Measurements from ENCODE around the gene MUSTN1.
A peak's percentile ranks its signal among the peaks of the same experiment; 100 is the strongest.

MUSTN1 gene

DNA sequence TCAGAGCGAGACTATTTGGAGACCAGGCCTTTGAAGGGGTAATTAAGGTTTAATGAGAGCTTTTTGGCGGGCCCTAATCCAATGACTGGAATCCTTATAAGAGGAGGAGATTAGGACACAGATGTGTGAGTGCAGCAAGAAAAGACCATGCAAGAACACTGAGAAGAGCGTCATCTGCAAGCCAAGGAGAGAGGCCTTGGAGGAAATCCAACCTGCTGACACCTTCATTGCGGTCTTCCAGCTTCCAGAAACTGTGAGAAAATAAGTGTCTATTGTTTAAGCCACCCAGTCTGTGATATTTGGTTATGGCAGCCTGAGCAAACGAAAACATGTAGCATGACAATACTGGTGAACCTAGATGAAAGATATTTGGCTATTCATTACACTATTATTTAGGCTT, 23.0 kb upstream of the MUSTN1 start:
- TF ChIP-seq, protein P1, sequence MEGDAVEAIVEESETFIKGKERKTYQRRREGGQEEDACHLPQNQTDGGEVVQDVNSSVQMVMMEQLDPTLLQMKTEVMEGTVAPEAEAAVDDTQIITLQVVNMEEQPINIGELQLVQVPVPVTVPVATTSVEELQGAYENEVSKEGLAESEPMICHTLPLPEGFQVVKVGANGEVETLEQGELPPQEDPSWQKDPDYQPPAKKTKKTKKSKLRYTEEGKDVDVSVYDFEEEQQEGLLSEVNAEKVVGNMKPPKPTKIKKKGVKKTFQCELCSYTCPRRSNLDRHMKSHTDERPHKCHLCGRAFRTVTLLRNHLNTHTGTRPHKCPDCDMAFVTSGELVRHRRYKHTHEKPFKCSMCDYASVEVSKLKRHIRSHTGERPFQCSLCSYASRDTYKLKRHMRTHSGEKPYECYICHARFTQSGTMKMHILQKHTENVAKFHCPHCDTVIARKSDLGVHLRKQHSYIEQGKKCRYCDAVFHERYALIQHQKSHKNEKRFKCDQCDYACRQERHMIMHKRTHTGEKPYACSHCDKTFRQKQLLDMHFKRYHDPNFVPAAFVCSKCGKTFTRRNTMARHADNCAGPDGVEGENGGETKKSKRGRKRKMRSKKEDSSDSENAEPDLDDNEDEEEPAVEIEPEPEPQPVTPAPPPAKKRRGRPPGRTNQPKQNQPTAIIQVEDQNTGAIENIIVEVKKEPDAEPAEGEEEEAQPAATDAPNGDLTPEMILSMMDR (IDR thresholded peaks at IDR 0.05; ENCODE audit: extremely low read depth, insufficient read depth, missing control alignments) = no peak
- DNase-seq (ENCODE audit: low spot score) = no peak
- in situ Hi-C loops (cut with MboI; ENCODE audit: low pct_unique_long_range_greater_than_20kb, low sequenced_read_pairs, unreplicated experiment) = no loop called here

GRCh38 chr3:52857133-52857532, 22.3 kb upstream of the MUSTN1 start:
- no peak for DNase-seq (ENCODE audit: low spot score)
- in situ Hi-C loops (cut with MboI; ENCODE audit: low pct_unique_long_range_greater_than_20kb, low sequenced_read_pairs, unreplicated experiment) = no loop called here
- TF ChIP-seq, protein P1 (IDR thresholded peaks at IDR 0.05; ENCODE audit: extremely low read depth, insufficient read depth, missing control alignments) = no peak

GRCh38 chr3:52856666-52857065, 21.8 kb upstream of the MUSTN1 start:
- in situ Hi-C loops (cut with MboI; ENCODE audit: low pct_unique_long_range_greater_than_20kb, low sequenced_read_pairs, unreplicated experiment) = no loop called here

GRCh38 chr3:52854013-52854412, 19.2 kb upstream of the MUSTN1 start:
- TF ChIP-seq, protein P1 (IDR thresholded peaks at IDR 0.05; ENCODE audit: extremely low read depth, insufficient read depth, missing control alignments) = no peak
- in situ Hi-C loops (cut with MboI; ENCODE audit: low pct_unique_long_range_greater_than_20kb, low sequenced_read_pairs, unreplicated experiment) = no loop called here
- no peak for DNase-seq (ENCODE audit: low spot score)

More at GRCh38 chr3:52856666-52857065, 21.8 kb upstream of the MUSTN1 start:
- TF ChIP-seq, protein P1 (IDR thresholded peaks at IDR 0.05; ENCODE audit: extremely low read depth, insufficient read depth, missing control alignments) = no peak
- DNase-seq (ENCODE audit: low spot score) = no peak

DNA sequence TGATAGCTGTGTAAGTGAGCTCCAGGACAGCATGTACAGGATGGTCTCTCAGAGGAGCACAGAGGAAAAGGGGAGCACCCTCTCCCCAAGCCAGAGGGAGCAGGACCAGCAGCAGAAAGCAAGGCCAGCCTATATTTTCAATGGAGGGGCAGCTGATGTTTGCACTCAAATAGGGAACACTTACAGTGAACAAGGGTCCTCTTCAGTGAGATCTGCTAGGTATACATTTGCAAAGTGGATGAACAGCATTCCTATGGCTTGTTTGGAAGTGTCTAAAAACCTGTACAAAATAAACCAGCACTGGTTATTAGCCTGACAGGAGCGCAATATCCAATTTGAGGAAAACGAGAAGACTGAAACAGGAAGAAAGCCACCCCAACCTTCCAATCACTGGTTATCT, 17.6 kb upstream of the MUSTN1 start:
- DNase-seq (ENCODE audit: low spot score) = no peak
- TF ChIP-seq, protein P1 (IDR thresholded peaks at IDR 0.05; ENCODE audit: extremely low read depth, insufficient read depth, missing control alignments) = no peak
- in situ Hi-C loops (cut with MboI; ENCODE audit: low pct_unique_long_range_greater_than_20kb, low sequenced_read_pairs, unreplicated experiment) = no loop called here

- in situ Hi-C loops (cut with MboI; ENCODE audit: low pct_unique_long_range_greater_than_20kb, low sequenced_read_pairs, unreplicated experiment) = no loop called here
- peak; percentile 68 for DNase-seq (ENCODE audit: low spot score)
- TF ChIP-seq, protein P1 (IDR thresholded peaks at IDR 0.05; ENCODE audit: extremely low read depth, insufficient read depth, missing control alignments) = peak; percentile 80
Observed at GRCh38 chr3:52851348-52851747, 16.5 kb upstream of the MUSTN1 start.

- TF ChIP-seq, protein P1 (IDR thresholded peaks at IDR 0.05; ENCODE audit: extremely low read depth, insufficient read depth, missing control alignments) = no peak
- in situ Hi-C loops (cut with MboI; ENCODE audit: low pct_unique_long_range_greater_than_20kb, low sequenced_read_pairs, unreplicated experiment) = no loop called here
- DNase-seq (ENCODE audit: low spot score) = no peak
Observed at GRCh38 chr3:52849656-52850055, 14.8 kb upstream of the MUSTN1 start.
